IMR-90 (cell line): ENCODE data around the gene FOXD3. TPM values are rescaled to one million over a fixed set of nuclear protein-coding genes. Genes with fewer than 3 reads are reported as not detected.

Experiments
- ATAC-seq: fragments of 200-7000 bp; cut with Tn5 transposase; 2 replicates; pipeline ENCODE4 v1.9.1; 2020; ENCODE audit warnings: low read depth, mild to moderate bottlenecking, moderate library complexity
- BruUV-seq: library from RNA; stranded (reverse); fragments of 400-500 nt; replicated peaks from 2 replicates; lab custom pipeline; 2021; lab: Mats Ljungman, UMichigan
- CTCF ChIA-PET: fragments of 300-600 bp; formaldehyde crosslinking; extraction: SDS; loops from one replicate; lab custom pipeline; 2021; ENCODE audit warnings: antibody characterized with exemption; lab: Yijun Ruan, JAX
- POLR2A ChIA-PET: fragments of 300-600 bp; sonication (Branson Sonifier 250); formaldehyde crosslinking; loops from one replicate; lab custom pipeline; 2022; ENCODE audit warnings: antibody characterized with exemption; ENCODE audit not compliant: unreplicated experiment; lab: Charles Lee
- DNase-seq: peaks from one replicate; pipeline ENCODE4 v3.0.0; 2013
- H2AFZ ChIP-seq: replicated peaks from 2 replicates; pipeline ENCODE3; 2013; ENCODE audit warnings: low read length, mild to moderate bottlenecking; ENCODE audit not compliant: poor library complexity
- H2AK5ac ChIP-seq: 2 replicates; pipeline ENCODE4 v1.6.1; 2013; ENCODE audit warnings: low read depth, low read length, inconsistent platforms
- H2AK9ac ChIP-seq: replicated peaks from 2 replicates; pipeline ENCODE3; 2013; ENCODE audit warnings: mild to moderate bottlenecking, low read depth, low read length, moderate library complexity; ENCODE audit not compliant: poor library complexity
- H2BK120ac ChIP-seq: 2 replicates; pipeline ENCODE4 v1.6.1; 2013; ENCODE audit warnings: low read depth, low read length, inconsistent platforms
- H2BK15ac ChIP-seq: 3 replicates; pipeline ENCODE4 v1.6.1; 2013; ENCODE audit warnings: low read depth, low read length, inconsistent platforms
- H2BK20ac ChIP-seq: 2 replicates; pipeline ENCODE4 v1.6.1; 2013; ENCODE audit warnings: low read depth, mild to moderate bottlenecking, inconsistent platforms, low read length, moderate library complexity
- H2BK5ac ChIP-seq: 2 replicates; pipeline ENCODE4 v1.6.1; 2013; ENCODE audit warnings: mild to moderate bottlenecking, low read depth, low read length, inconsistent platforms; ENCODE audit not compliant: poor library complexity, severe bottlenecking
- H3K14ac ChIP-seq: replicated peaks from 2 replicates; pipeline ENCODE4 v1.6.1; 2013; ENCODE audit warnings: low read depth, low read length, inconsistent platforms
- H3K18ac ChIP-seq: 2 replicates; pipeline ENCODE4 v1.6.1; 2013; ENCODE audit warnings: low read depth, low read length, control low read depth
- H3K23ac ChIP-seq: 2 replicates; pipeline ENCODE4 v1.6.1; 2013; ENCODE audit warnings: low read depth, low read length, inconsistent platforms
- H3K27ac ChIP-seq: 2 replicates; pipeline ENCODE4 v1.5.1; 2013; ENCODE audit warnings: mild to moderate bottlenecking, control low read depth, low read length; ENCODE audit not compliant: insufficient read depth
- H3K27me3 ChIP-seq: 2 replicates; pipeline ENCODE4 v1.6.1; 2013; ENCODE audit warnings: low read length; ENCODE audit not compliant: control insufficient read depth, insufficient read depth
- H3K36me3 ChIP-seq: 2 replicates; pipeline ENCODE4 v1.6.1; 2013; ENCODE audit warnings: low read length, mixed read lengths; ENCODE audit not compliant: control insufficient read depth, insufficient read depth
- H3K4ac ChIP-seq: 2 replicates; pipeline ENCODE4 v1.6.1; 2013; ENCODE audit warnings: low read depth, low read length, inconsistent platforms
- H3K4me1 ChIP-seq: 2 replicates; pipeline ENCODE4 v1.6.1; 2013; ENCODE audit warnings: low read length, mixed read lengths; ENCODE audit not compliant: control insufficient read depth, insufficient read depth
- H3K4me2 ChIP-seq: 2 replicates; pipeline ENCODE4 v1.6.1; 2013; ENCODE audit warnings: low read depth, mild to moderate bottlenecking, control low read depth, low read length, moderate library complexity
- H3K4me3 ChIP-seq: 2 replicates; pipeline ENCODE4 v1.5.1; 2013; ENCODE audit warnings: low read depth, mild to moderate bottlenecking, control low read depth, low read length, moderate library complexity; ENCODE audit not compliant: insufficient read depth
- H3K56ac ChIP-seq: 2 replicates; pipeline ENCODE4 v1.6.1; 2013; ENCODE audit warnings: low read length, inconsistent platforms; ENCODE audit not compliant: insufficient read depth; ENCODE audit errors: extremely low read depth
- H3K79me1 ChIP-seq, 2 experiments: 2 replicates each; pipeline ENCODE4 v1.6.1; 2013; ENCODE audit warnings: low read length in 2 of 2, inconsistent platforms in 1 of 2, low read depth in 1 of 2
- H3K9ac ChIP-seq: 2 replicates; pipeline ENCODE4 v1.6.1; 2013; ENCODE audit warnings: low read depth, low read length, control low read depth
- H3K9me1 ChIP-seq: 2 replicates; pipeline ENCODE4 v1.6.1; 2013; ENCODE audit warnings: low read length, inconsistent platforms; ENCODE audit not compliant: insufficient read depth
- H3K9me3 ChIP-seq: 2 replicates; pipeline ENCODE4 v1.6.1; 2013; ENCODE audit warnings: low read length; ENCODE audit not compliant: control insufficient read depth, insufficient read depth
- H4K20me1 ChIP-seq: 2 replicates; pipeline ENCODE4 v1.6.1; 2013; ENCODE audit warnings: low read length, inconsistent platforms; ENCODE audit not compliant: insufficient read depth
- H4K5ac ChIP-seq: 2 replicates; pipeline ENCODE4 v1.6.1; 2013; ENCODE audit warnings: mild to moderate bottlenecking, low read depth, low read length, control low read depth
- H4K8ac ChIP-seq, 2 experiments: 2 replicates each; pipeline ENCODE4 v1.6.1; 2013; ENCODE audit warnings: low read depth in 2 of 2, low read length in 2 of 2, control low read depth in 1 of 2, inconsistent platforms in 1 of 2
- H4K91ac ChIP-seq: 2 replicates; pipeline ENCODE4 v1.6.1; 2013; ENCODE audit warnings: low read depth, low read length, inconsistent platforms; ENCODE audit not compliant: insufficient read depth
- RFX5 ChIP-seq: IDR thresholded peaks from 2 replicates; pipeline ENCODE4 v1.8.0; 2012; ENCODE audit warnings: low read depth, mild to moderate bottlenecking, low read length, moderate library complexity
- WGBS, 2 experiments: methylation state at CpG; one replicate each; pipeline versions ENCODE4 v1.1.5 to v1.1.7; 2013; ENCODE audit warnings: missing lambda C conversion rate in 2 of 2; ENCODE audit not compliant: insufficient read length in 1 of 2; ENCODE audit errors: extremely low coverage in 2 of 2; 5-methylcytosine and 5-hydroxymethylcytosine counted together
- dilution Hi-C: fragments of 300-500 bp; cut with HindIII; formaldehyde crosslinking; loops from one replicate; pipeline ENCODE4 v1.14.3; 2018; ENCODE audit warnings: low sequenced_read_pairs; ENCODE audit not compliant: unreplicated experiment
- in situ Hi-C: fragments of 300-500 bp; cut with MboI; formaldehyde crosslinking; loops from 3 replicates; pipeline ENCODE4 v1.14.3; 2019; ENCODE audit warnings: low sequenced_read_pairs, inconsistent platforms, mixed read lengths
- intact Hi-C: fragments of 100-400 bp; cut with micrococcal nuclease; formaldehyde crosslinking; loops from 2 replicates; pipeline ENCODE4 v1.10.0; 2022
- polyA plus RNA-seq, 3 experiments: library from polyadenylated mRNA; depleted of rRNA; stranded (reverse); fragments of >200 nt; gene quantifications; 2 replicates each; pipeline ENCODE4 v1.2.3, GENCODE V29; 2012; ENCODE audit warnings: low replicate concordance in 1 of 3
- total RNA-seq: library from RNA; depleted of rRNA; stranded (reverse); fragments of >200 nt; gene quantifications from 2 replicates; pipeline ENCODE4 v1.2.3, GENCODE V29; 2012

The FOXD3 gene
- total and polyA plus RNA-seq, 2 of the 4 experiments (the other 2 are of a cell fraction) = not detected

GRCh38 chr1:63320022-63320721 is 2.2 kb upstream of the FOXD3 start:
- no peak overlapping the region for H3K27ac ChIP-seq
- dilution Hi-C loops = no loop called here
- no peak for TF ChIP-seq RFX5
- no peak overlapping the region for H2BK15ac ChIP-seq
- H4K5ac ChIP-seq = no peak overlapping the region
- no peak overlapping the region for H3K4ac ChIP-seq
- peak overlapping the region; percentile 53 for H2AFZ ChIP-seq
- H2BK20ac ChIP-seq = no peak overlapping the region
- H4K8ac ChIP-seq = no peak overlapping the region
- H3K79me1 ChIP-seq = no peaks in the 10 kb centered on the region
- no peak overlapping the region for H3K23ac ChIP-seq
- WGBS, 2 experiments = 13% methylated on average over 14 of the region's 47 CpGs; no CpG with 5 or more reads in 1 of the 2 experiments
- ChIA-PET CTCF (no interaction called here), POLR2A (interaction anchor here (0.5 to 0.6 kb wide), 3 partner anchors 32 to 782 kb away, joined by 3 to 5 read pairs (median 5); no protein-coding TSS in a partner anchor)
- H3K4me3 ChIP-seq = no peak overlapping the region
- no peak overlapping the region for H2BK5ac ChIP-seq
- H4K20me1 ChIP-seq = 0 out of 2 replicates have a peak, but pooled peaks cover 5% of the 10 kb centered on the region
- no peak for DNase-seq
- H2AK9ac ChIP-seq = no peak overlapping the region
- no peak overlapping the region for H3K4me2 ChIP-seq
- no peak overlapping the region for H3K9ac ChIP-seq
- H3K9me3 ChIP-seq = peaks cover 36% of the 10 kb centered on the region
- H3K4me1 ChIP-seq = no peaks in the 10 kb centered on the region
- BruUV-seq = no TSS peak
- no peak overlapping the region for H3K14ac ChIP-seq
- no peaks in the 10 kb centered on the region for H3K36me3 ChIP-seq
- no peak for ATAC-seq
- intact Hi-C loops = no loop called here
- no peak overlapping the region for H2AK5ac ChIP-seq
- no peak overlapping the region for H3K18ac ChIP-seq
- no peak overlapping the region for H3K56ac ChIP-seq
- H4K91ac ChIP-seq = no peak overlapping the region
- no peaks in the 10 kb centered on the region for H3K9me1 ChIP-seq
- in situ Hi-C loops = loop anchor here (10.0 to 25.0 kb wide), 3 partner anchors 135 to 942 kb away; partner anchors contain the start of genes EFCAB7 and ITGB3BP
- no peak overlapping the region for H2BK120ac ChIP-seq
- H3K27me3 ChIP-seq = peaks cover 92% of the 10 kb centered on the region
